ENCODE measurements around the gene GALNT2.

Gene GALNT2

GRCh38 chr1:230157420-230158390, 90.7 kb downstream of the GALNT2 start:
- TF ChIP-seq CTCF (IDR thresholded peaks at IDR 0.05; ENCODE audit: insufficient read depth, low read depth, low read length, missing control alignments), result no peak

GRCh38 chr1:230158415-230159291, 91.6 kb downstream of the GALNT2 start:
- TF ChIP-seq CTCF (IDR thresholded peaks at IDR 0.05; ENCODE audit: insufficient read depth, low read depth, low read length, missing control alignments), result no peak
- no peak for DNase-seq (ENCODE audit: low read depth)
- no peak overlapping the region for H3K4me3 ChIP-seq (ENCODE audit: low read length)

More at GRCh38 chr1:230157420-230158390, 90.7 kb downstream of the GALNT2 start:
- H3K4me3 ChIP-seq (ENCODE audit: low read length), result no peak overlapping the region
- no peak for DNase-seq (ENCODE audit: low read depth)

GRCh38 chr1:230159580-230159979, 92.5 kb downstream of the GALNT2 start:
- no peak overlapping the region for H3K4me3 ChIP-seq (ENCODE audit: low read length)

GRCh38 chr1:230160957-230161771, 94.1 kb downstream of the GALNT2 start:
- H3K4me3 ChIP-seq (ENCODE audit: low read length), result no peak overlapping the region
- peak; percentile 77 for DNase-seq (ENCODE audit: low read depth)
- no peak for TF ChIP-seq CTCF (IDR thresholded peaks at IDR 0.05; ENCODE audit: insufficient read depth, low read depth, low read length, missing control alignments)

More at GRCh38 chr1:230159580-230159979, 92.5 kb downstream of the GALNT2 start:
- TF ChIP-seq CTCF (IDR thresholded peaks at IDR 0.05; ENCODE audit: insufficient read depth, low read depth, low read length, missing control alignments), result no peak
- DNase-seq (ENCODE audit: low read depth), result no peak

- peak; percentile 48 for DNase-seq (ENCODE audit: low read depth)
- no peak for TF ChIP-seq CTCF (IDR thresholded peaks at IDR 0.05; ENCODE audit: insufficient read depth, low read depth, low read length, missing control alignments)
- H3K4me3 ChIP-seq (ENCODE audit: low read length), result no peak overlapping the region
Observed at GRCh38 chr1:230163205-230163604, 96.2 kb downstream of the GALNT2 start.

- no peak for TF ChIP-seq CTCF (IDR thresholded peaks at IDR 0.05; ENCODE audit: insufficient read depth, low read depth, low read length, missing control alignments)
Observed at GRCh38 chr1:230163719-230164118, 96.7 kb downstream of the GALNT2 start.

More at GRCh38 chr1:230163719-230164118, 96.7 kb downstream of the GALNT2 start:
- no peak for DNase-seq (ENCODE audit: low read depth)
- no peak overlapping the region for H3K4me3 ChIP-seq (ENCODE audit: low read length)

Measured in epithelial cell of esophagus (primary cell).